ENCODE results near the gene WDFY1. TPM values are rescaled to one million over a fixed set of nuclear protein-coding genes. Genes with fewer than 3 reads are reported as not detected.
A peak's percentile ranks its signal among the peaks of the same experiment; 100 is the strongest.

The WDFY1 gene
- total RNA-seq, 1 donor from 2014 or later, result 50.1 TPM

- ATAC-seq, result peak; percentile 70
- Histone ChIP-seq H3K27me3 (no peaks in the 10 kb centered on the region), H3K36me3 (peaks cover 72% of the 10 kb centered on the region), H3K9me3 (no peaks in the 10 kb centered on the region), H3K4me1 (no peaks in the 10 kb centered on the region), H3K4me3 (no peak overlapping the region), H3K27ac (peak overlapping the region; percentile 47)
- TF ChIP-seq CTCF (IDR thresholded peaks at IDR 0.05), result no peak
- intact Hi-C loops (cut with DNase I), result no loop called here
- no peak for DNase-seq
These were observed 58.0 kb downstream of the WDFY1 start for GRCh38 chr2:223887127-223887526.

DNA sequence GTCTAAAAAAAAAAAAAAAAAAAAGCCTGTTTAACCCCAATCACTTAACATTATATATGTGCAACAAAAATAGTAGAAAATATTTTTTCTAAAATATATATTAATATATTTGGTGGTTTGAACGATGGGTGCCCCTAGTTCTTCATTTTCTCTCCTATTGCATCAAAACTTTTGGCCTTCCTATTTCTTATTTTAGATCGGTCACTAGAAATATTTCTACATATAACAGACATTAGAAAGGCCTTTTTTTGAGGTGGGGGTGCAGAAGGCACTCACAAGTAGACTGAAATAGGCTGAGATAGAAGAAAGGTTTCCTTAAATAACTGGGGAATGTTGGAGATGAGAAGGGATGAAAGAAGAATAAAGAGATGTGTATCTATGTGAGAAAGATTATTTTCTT lies 58.4 kb downstream of the WDFY1 start:
- no peak for DNase-seq
- H3K9me3 ChIP-seq, result no peaks in the 10 kb centered on the region
- peak overlapping the region; percentile 47 for H3K27ac ChIP-seq
- no peaks in the 10 kb centered on the region for H3K4me1 ChIP-seq
- H3K4me3 ChIP-seq, result no peak overlapping the region
- ATAC-seq, result no peak
- intact Hi-C loops (cut with DNase I), result no loop called here
- no peaks in the 10 kb centered on the region for H3K27me3 ChIP-seq
- TF ChIP-seq CTCF (IDR thresholded peaks at IDR 0.05), result no peak
- peaks cover 72% of the 10 kb centered on the region for H3K36me3 ChIP-seq

- intact Hi-C loops (cut with DNase I), result no loop called here
- Histone ChIP-seq H3K4me1 (no peaks in the 10 kb centered on the region), H3K27me3 (no peaks in the 10 kb centered on the region), H3K9me3 (no peaks in the 10 kb centered on the region), H3K36me3 (peaks cover 76% of the 10 kb centered on the region), H3K4me3 (no peak overlapping the region), H3K27ac (no peak overlapping the region)
- no peak for ATAC-seq
- no peak for TF ChIP-seq CTCF (IDR thresholded peaks at IDR 0.05)
- DNase-seq, result no peak
These were observed 60.7 kb downstream of the WDFY1 start for GRCh38 chr2:223884399-223884798.

DNA sequence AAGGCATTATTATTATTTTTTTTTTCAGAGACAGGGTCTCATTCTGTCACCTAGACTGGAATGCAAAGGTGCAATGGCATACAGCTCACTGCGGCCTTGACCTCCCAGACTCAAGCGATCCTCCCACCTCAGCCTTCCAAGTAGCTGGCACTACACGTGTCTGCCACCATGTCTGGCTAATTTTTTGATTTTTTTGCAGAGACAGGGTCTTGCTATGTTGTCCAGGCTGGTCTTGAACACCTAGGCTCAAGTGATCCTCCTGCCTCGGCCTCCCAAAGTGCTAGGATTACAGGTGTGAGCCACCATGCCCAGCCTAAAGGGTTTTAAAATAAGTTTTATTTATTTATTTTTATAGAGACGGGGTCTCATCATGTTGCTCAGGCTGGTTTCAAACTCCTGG lies 62.4 kb downstream of the WDFY1 start:
- no peak for TF ChIP-seq CTCF (IDR thresholded peaks at IDR 0.05)
- ATAC-seq (no peak), DNase-seq (no peak)
- Histone ChIP-seq H3K4me1 (no peaks in the 10 kb centered on the region), H3K36me3 (peaks cover 88% of the 10 kb centered on the region), H3K4me3 (no peak overlapping the region), H3K9me3 (no peaks in the 10 kb centered on the region), H3K27ac (no peak overlapping the region), H3K27me3 (no peaks in the 10 kb centered on the region)
- intact Hi-C loops (cut with DNase I), result no loop called here

DNA sequence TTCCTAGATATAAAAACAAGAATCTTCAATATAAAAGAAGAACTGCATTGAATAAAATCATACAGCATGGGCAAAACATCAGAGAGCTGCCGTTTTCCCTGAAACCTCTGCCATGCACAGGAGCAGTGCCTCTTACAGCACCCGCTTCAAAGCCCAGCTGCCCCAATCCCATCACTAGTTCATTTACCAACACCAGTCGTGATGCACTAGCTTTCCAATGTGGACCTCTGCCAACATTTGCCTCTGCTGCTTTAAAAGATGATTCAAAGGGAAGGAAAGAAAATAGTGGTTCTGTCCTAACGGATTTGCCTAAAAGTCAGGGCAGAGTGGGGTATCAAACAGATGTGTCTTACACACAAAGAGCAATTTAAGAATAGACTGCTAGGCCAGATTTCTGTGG lies 64.3 kb downstream of the WDFY1 start:
- no peak for DNase-seq
- Histone ChIP-seq H3K27me3 (no peaks in the 10 kb centered on the region), H3K9me3 (no peaks in the 10 kb centered on the region), H3K4me3 (no peak overlapping the region), H3K4me1 (no peaks in the 10 kb centered on the region), H3K27ac (no peak overlapping the region), H3K36me3 (peaks cover 97% of the 10 kb centered on the region)
- no peak for TF ChIP-seq CTCF (IDR thresholded peaks at IDR 0.05)
- ATAC-seq, result no peak
- intact Hi-C loops (cut with DNase I), result no loop called here

GRCh38 chr2:223877721-223878410 lies 67.3 kb downstream of the WDFY1 start:
- Histone ChIP-seq H3K27me3 (no peaks in the 10 kb centered on the region), H3K4me3 (no peak overlapping the region), H3K9me3 (no peaks in the 10 kb centered on the region), H3K27ac (no peak overlapping the region), H3K36me3 (peaks cover 94% of the 10 kb centered on the region), H3K4me1 (no peaks in the 10 kb centered on the region)
- TF ChIP-seq CTCF (IDR thresholded peaks at IDR 0.05), result no peak
- intact Hi-C loops (cut with DNase I), result no loop called here
- ATAC-seq (no peak), DNase-seq (no peak)
